Measurements from ENCODE around the gene AUH. TPM values are rescaled to one million over a fixed set of nuclear protein-coding genes. Genes with fewer than 3 reads are reported as not detected.

The AUH gene
- total RNA-seq, 1 donor from 2014 or later: 14.6 TPM

DNA sequence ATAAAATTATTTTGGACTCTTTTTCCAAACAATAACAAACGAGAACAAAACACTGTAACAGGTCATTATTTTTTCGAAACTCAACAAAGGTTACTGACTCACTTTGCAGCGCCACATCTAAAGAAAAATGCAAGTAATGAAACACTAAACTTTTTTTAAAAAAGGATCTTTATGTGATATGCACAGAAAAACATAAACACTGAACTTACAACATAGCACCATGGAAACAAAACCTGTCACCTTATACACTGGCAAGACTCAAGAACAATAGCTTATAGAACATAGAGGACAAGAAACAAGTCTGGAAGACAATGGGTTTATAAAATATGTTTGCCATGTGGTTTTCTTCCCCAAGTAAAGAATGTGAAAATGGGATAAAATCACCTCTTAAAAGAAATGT, 85.2 kb downstream of the AUH start:
- TF ChIP-seq, protein P1, sequence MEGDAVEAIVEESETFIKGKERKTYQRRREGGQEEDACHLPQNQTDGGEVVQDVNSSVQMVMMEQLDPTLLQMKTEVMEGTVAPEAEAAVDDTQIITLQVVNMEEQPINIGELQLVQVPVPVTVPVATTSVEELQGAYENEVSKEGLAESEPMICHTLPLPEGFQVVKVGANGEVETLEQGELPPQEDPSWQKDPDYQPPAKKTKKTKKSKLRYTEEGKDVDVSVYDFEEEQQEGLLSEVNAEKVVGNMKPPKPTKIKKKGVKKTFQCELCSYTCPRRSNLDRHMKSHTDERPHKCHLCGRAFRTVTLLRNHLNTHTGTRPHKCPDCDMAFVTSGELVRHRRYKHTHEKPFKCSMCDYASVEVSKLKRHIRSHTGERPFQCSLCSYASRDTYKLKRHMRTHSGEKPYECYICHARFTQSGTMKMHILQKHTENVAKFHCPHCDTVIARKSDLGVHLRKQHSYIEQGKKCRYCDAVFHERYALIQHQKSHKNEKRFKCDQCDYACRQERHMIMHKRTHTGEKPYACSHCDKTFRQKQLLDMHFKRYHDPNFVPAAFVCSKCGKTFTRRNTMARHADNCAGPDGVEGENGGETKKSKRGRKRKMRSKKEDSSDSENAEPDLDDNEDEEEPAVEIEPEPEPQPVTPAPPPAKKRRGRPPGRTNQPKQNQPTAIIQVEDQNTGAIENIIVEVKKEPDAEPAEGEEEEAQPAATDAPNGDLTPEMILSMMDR (IDR thresholded peaks at IDR 0.05): no peak
- Mint-ChIP-seq H3K27me3 (ENCODE audit: unreplicated experiment) (no peaks in the 10 kb centered on the region), H3K4me1 (ENCODE audit: unreplicated experiment) (no peaks in the 10 kb centered on the region), H3K36me3 (ENCODE audit: unreplicated experiment) (peaks cover 2% of the 10 kb centered on the region), H3K27ac (ENCODE audit: unreplicated experiment) (no peak overlapping the region), H3K9me3 (ENCODE audit: unreplicated experiment) (no peaks in the 10 kb centered on the region), H3K4me3 (ENCODE audit: unreplicated experiment) (no peak overlapping the region)
- DNase-seq (ENCODE audit: extremely low spot score, unreplicated experiment): no peak

DNA sequence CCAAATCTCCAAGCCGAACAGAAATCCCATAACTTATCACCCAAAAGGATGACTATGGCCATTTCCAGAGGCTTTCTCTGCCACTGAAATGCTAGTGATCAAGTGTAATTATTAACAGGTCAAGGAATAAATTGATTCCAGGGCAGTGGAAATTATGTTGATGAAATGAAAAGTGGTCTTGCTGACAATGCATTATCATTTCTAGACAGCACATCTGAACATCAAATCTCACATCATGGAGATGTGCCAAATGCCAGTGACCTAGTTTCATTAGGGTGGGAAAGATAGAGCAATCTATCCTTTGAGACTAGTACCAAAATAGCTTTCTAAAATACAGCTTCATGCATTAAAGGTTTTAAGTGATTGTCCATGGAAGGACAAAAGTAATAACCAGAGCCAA, 86.1 kb downstream of the AUH start:
- TF ChIP-seq, protein P1 (IDR thresholded peaks at IDR 0.05): no peak
- H3K27me3 Mint-ChIP-seq (ENCODE audit: unreplicated experiment): no peaks in the 10 kb centered on the region
- H3K27ac Mint-ChIP-seq (ENCODE audit: unreplicated experiment): no peak overlapping the region
- no peaks in the 10 kb centered on the region for H3K4me1 Mint-ChIP-seq (ENCODE audit: unreplicated experiment)
- DNase-seq (ENCODE audit: extremely low spot score, unreplicated experiment): no peak
- no peak overlapping the region for H3K4me3 Mint-ChIP-seq (ENCODE audit: unreplicated experiment)
- H3K9me3 Mint-ChIP-seq (ENCODE audit: unreplicated experiment): no peaks in the 10 kb centered on the region
- H3K36me3 Mint-ChIP-seq (ENCODE audit: unreplicated experiment): peaks cover 2% of the 10 kb centered on the region

DNA sequence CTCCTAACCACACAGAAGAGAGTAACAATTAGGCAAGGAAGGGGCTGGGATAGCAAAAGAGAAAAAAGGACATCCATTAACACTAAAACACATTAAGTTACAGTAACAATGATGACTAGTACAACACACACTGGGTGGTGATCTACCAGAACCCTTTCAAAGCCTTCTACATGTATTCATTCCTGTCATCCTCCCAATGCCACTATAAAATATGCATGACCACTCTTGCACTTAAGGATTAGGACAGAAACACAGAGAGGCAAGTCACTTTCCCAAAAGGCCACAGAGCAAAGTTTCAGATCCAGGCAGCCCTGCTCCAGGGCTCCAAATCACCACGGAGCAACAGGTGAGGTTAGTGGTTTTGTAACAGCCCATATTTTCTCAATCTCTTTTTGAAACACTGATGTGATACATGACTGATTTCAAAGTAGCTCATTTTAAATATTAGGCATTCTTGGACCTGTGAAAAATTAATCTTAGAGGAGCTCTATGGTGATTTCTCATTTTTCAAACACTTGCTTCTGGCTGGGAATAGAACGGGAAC, 86.7 kb downstream of the AUH start:
- peaks cover 2% of the 10 kb centered on the region for H3K36me3 Mint-ChIP-seq (ENCODE audit: unreplicated experiment)
- H3K9me3 Mint-ChIP-seq (ENCODE audit: unreplicated experiment): no peaks in the 10 kb centered on the region
- H3K4me3 Mint-ChIP-seq (ENCODE audit: unreplicated experiment): no peak overlapping the region
- no peaks in the 10 kb centered on the region for H3K4me1 Mint-ChIP-seq (ENCODE audit: unreplicated experiment)
- H3K27ac Mint-ChIP-seq (ENCODE audit: unreplicated experiment): no peak overlapping the region
- no peaks in the 10 kb centered on the region for H3K27me3 Mint-ChIP-seq (ENCODE audit: unreplicated experiment)
- TF ChIP-seq, protein P1 (IDR thresholded peaks at IDR 0.05): no peak
- DNase-seq (ENCODE audit: extremely low spot score, unreplicated experiment): no peak

DNA sequence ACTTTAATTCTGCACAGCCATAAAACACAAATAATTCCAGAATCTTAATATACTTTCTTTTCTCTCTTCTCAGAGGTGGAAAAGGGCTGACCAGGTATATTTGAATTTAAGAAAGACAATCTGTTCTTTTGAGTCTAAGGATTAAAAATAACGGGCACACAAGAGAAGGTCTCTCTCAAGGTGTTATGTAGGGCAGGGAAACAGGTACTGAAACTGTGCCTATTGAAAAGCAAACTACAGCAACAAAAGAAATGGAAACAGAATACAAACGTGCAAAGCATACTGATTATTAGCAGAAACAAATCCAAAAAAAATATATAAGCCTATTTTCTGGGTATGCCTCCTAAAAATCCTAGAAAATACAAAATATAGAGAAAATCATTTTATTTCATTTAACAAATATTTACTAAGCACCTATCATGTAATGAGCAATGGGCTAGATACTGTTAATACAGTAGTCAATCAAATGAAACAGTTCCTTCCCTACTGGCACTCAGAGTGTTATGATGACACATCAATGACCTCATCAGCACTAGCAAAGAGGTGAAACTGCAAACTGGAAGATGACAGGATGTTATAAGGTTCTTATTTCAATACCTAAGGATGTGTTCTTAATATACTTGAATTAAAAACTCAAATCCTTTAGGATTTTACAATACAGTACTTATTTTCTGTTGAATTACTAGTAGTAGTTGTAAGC, 87.7 kb downstream of the AUH start:
- Mint-ChIP-seq H3K36me3 (ENCODE audit: unreplicated experiment) (no peaks in the 10 kb centered on the region), H3K27ac (ENCODE audit: unreplicated experiment) (no peak overlapping the region), H3K4me1 (ENCODE audit: unreplicated experiment) (no peaks in the 10 kb centered on the region), H3K9me3 (ENCODE audit: unreplicated experiment) (no peaks in the 10 kb centered on the region), H3K27me3 (ENCODE audit: unreplicated experiment) (no peaks in the 10 kb centered on the region), H3K4me3 (ENCODE audit: unreplicated experiment) (no peak overlapping the region)
- no peak for DNase-seq (ENCODE audit: extremely low spot score, unreplicated experiment)
- TF ChIP-seq, protein P1 (IDR thresholded peaks at IDR 0.05): no peak

DNA sequence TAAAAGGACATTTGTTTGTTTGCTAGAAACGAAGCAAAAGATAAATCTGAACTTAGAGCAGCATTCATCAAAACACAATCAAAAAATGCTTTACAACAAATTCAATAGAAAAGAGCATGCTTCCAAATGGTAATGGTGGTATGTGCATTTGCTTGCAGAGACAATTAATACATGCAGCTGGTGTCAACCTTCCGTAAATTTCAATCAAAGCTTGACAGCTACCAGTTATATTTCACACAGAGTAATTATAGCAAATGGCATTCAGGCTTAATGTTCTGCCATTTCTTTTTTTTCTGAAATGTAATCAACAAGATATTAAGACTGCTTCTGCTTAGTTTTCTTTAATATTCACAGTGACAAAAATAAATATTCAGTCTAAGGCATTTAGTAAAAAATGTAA, 90.6 kb downstream of the AUH start:
- no peaks in the 10 kb centered on the region for H3K27me3 Mint-ChIP-seq (ENCODE audit: unreplicated experiment)
- H3K4me3 Mint-ChIP-seq (ENCODE audit: unreplicated experiment): no peak overlapping the region
- H3K4me1 Mint-ChIP-seq (ENCODE audit: unreplicated experiment): no peaks in the 10 kb centered on the region
- no peak for DNase-seq (ENCODE audit: extremely low spot score, unreplicated experiment)
- H3K27ac Mint-ChIP-seq (ENCODE audit: unreplicated experiment): no peak overlapping the region
- H3K36me3 Mint-ChIP-seq (ENCODE audit: unreplicated experiment): no peaks in the 10 kb centered on the region
- TF ChIP-seq, protein P1 (IDR thresholded peaks at IDR 0.05): no peak
- H3K9me3 Mint-ChIP-seq (ENCODE audit: unreplicated experiment): no peaks in the 10 kb centered on the region
